ENCODE measurements around the gene PLEKHA7. TPM values are rescaled to one million over a fixed set of nuclear protein-coding genes. Genes with fewer than 3 reads are reported as not detected.

PLEKHA7 gene
- total RNA-seq, 2 experiments from 2014 or later: 0.13 TPM; not detected in 1

GRCh38 chr11:16767957-16768356, 246.3 kb downstream of the PLEKHA7 start:
- no peak for DNase-seq (ENCODE audit: low spot score)
- H3K4me3 ChIP-seq (ENCODE audit: low read depth, low read length, poor library complexity, severe bottlenecking): no peak overlapping the region
- no peaks in the 10 kb centered on the region for H3K9me2 ChIP-seq (ENCODE audit: insufficient read depth, low read length)
- no peaks in the 10 kb centered on the region for H3K36me3 ChIP-seq (ENCODE audit: insufficient read depth, low read length)
- H3K4me2 ChIP-seq (ENCODE audit: low read length): no peak overlapping the region
- H3K9me3 ChIP-seq (ENCODE audit: low read length): no peaks in the 10 kb centered on the region
- intact Hi-C loops (cut with micrococcal nuclease; ENCODE audit: unreplicated experiment): no loop called here
- H3K27ac ChIP-seq (ENCODE audit: low read depth, low read length, poor library complexity, severe bottlenecking): no peak overlapping the region
- H3K79me2 ChIP-seq (ENCODE audit: insufficient read depth, low read depth, low read length): no peaks in the 10 kb centered on the region
- H2AFZ ChIP-seq (ENCODE audit: low read length): no peak overlapping the region
- H4K20me1 ChIP-seq (ENCODE audit: insufficient read depth, low read length): no peaks in the 10 kb centered on the region; the same call in 1 of the 2 replicates
- BruUV-seq (replicated peaks): no TSS peak
- POLR2A ChIA-PET: interaction anchor here (0.7 kb wide), 1 partner anchor 45 kb away, joined by 3 read pairs; no protein-coding TSS in a partner anchor
- CTCF ChIA-PET (ENCODE audit: unreplicated experiment): no interaction called here
- TF ChIP-seq CTCF (conservative IDR thresholded peaks at IDR 0.05; ENCODE audit: low read length) (no peak), EZH2phosphoT487 (IDR thresholded peaks at IDR 0.05; ENCODE audit: borderline replicate concordance, low read depth, low read length) (no peak)
- H3K4me1 ChIP-seq (ENCODE audit: insufficient read depth, low read length, poor library complexity, severe bottlenecking): no peaks in the 10 kb centered on the region

GRCh38 chr11:16767137-16767536, 247.1 kb downstream of the PLEKHA7 start:
- Histone ChIP-seq H3K4me3 (ENCODE audit: low read depth, low read length, poor library complexity, severe bottlenecking) (no peak overlapping the region), H2AFZ (ENCODE audit: low read length) (no peak overlapping the region), H3K4me1 (ENCODE audit: insufficient read depth, low read length, poor library complexity, severe bottlenecking) (no peaks in the 10 kb centered on the region), H3K36me3 (ENCODE audit: insufficient read depth, low read length) (no peaks in the 10 kb centered on the region), H4K20me1 (ENCODE audit: insufficient read depth, low read length) (no peaks in the 10 kb centered on the region; the same call in 1 of the 2 replicates), H3K4me2 (ENCODE audit: low read length) (no peak overlapping the region), H3K9me2 (ENCODE audit: insufficient read depth, low read length) (no peaks in the 10 kb centered on the region), H3K9me3 (ENCODE audit: low read length) (no peaks in the 10 kb centered on the region), H3K79me2 (ENCODE audit: insufficient read depth, low read depth, low read length) (no peaks in the 10 kb centered on the region), H3K27ac (ENCODE audit: low read depth, low read length, poor library complexity, severe bottlenecking) (no peak overlapping the region)
- TF ChIP-seq EZH2phosphoT487 (IDR thresholded peaks at IDR 0.05; ENCODE audit: borderline replicate concordance, low read depth, low read length) (no peak), CTCF (conservative IDR thresholded peaks at IDR 0.05; ENCODE audit: low read length) (no peak)
- CTCF ChIA-PET (ENCODE audit: unreplicated experiment): no interaction called here
- POLR2A ChIA-PET: interaction anchor here (1.3 kb wide), 1 partner anchor 17 kb away, joined by 3 read pairs; no protein-coding TSS in a partner anchor
- intact Hi-C loops (cut with micrococcal nuclease; ENCODE audit: unreplicated experiment): no loop called here
- DNase-seq (ENCODE audit: low spot score): no peak
- BruUV-seq (replicated peaks): no TSS peak

GRCh38 chr11:16764888-16765287, 249.3 kb downstream of the PLEKHA7 start:
- no TSS peak for BruUV-seq (replicated peaks)
- DNase-seq (ENCODE audit: low spot score): no peak
- Histone ChIP-seq H2AFZ (ENCODE audit: low read length) (no peak overlapping the region), H3K4me1 (ENCODE audit: insufficient read depth, low read length, poor library complexity, severe bottlenecking) (no peaks in the 10 kb centered on the region), H3K4me2 (ENCODE audit: low read length) (no peak overlapping the region), H3K27ac (ENCODE audit: low read depth, low read length, poor library complexity, severe bottlenecking) (no peak overlapping the region), H3K36me3 (ENCODE audit: insufficient read depth, low read length) (peaks cover under 1% of the 10 kb centered on the region; the same call in 1 of the 2 replicates), H3K9me3 (ENCODE audit: low read length) (no peaks in the 10 kb centered on the region), H4K20me1 (ENCODE audit: insufficient read depth, low read length) (no peaks in the 10 kb centered on the region; the same call in 1 of the 2 replicates), H3K9me2 (ENCODE audit: insufficient read depth, low read length) (no peaks in the 10 kb centered on the region), H3K79me2 (ENCODE audit: insufficient read depth, low read depth, low read length) (no peaks in the 10 kb centered on the region), H3K4me3 (ENCODE audit: low read depth, low read length, poor library complexity, severe bottlenecking) (no peak overlapping the region)
- ChIA-PET POLR2A (no interaction called here), CTCF (ENCODE audit: unreplicated experiment) (no interaction called here)
- intact Hi-C loops (cut with micrococcal nuclease; ENCODE audit: unreplicated experiment): no loop called here
- TF ChIP-seq EZH2phosphoT487 (IDR thresholded peaks at IDR 0.05; ENCODE audit: borderline replicate concordance, low read depth, low read length) (no peak), CTCF (conservative IDR thresholded peaks at IDR 0.05; ENCODE audit: low read length) (no peak)
